Muscle of arm (tissue), 12 donors: ENCODE measurements around the gene NDUFS6. TPM values are rescaled to one million over a fixed set of nuclear protein-coding genes. Genes with fewer than 3 reads are reported as not detected.
"Not testable (repeated sequence)": the region's sequence is repeated elsewhere in the genome, so short reads cannot be mapped to it uniquely, and the experiment has no call there.

Source experiments
- DNase-seq: peaks from one replicate; pipeline ENCODE4 v3.0.0-alpha.2; 2013
- polyA plus RNA-seq, 12 donors: library from polyadenylated mRNA; unstranded; fragments of 120-200 nt; gene quantifications; one replicate each; pipeline ENCODE4 v1.2.1, GENCODE V29; 2013; ENCODE audit not compliant: insufficient read length in 12 of 12

Gene NDUFS6
- polyA plus RNA-seq, 12 donors, result 49.2 to 73.4 (median 57.9) TPM; not detected in 1

DNA sequence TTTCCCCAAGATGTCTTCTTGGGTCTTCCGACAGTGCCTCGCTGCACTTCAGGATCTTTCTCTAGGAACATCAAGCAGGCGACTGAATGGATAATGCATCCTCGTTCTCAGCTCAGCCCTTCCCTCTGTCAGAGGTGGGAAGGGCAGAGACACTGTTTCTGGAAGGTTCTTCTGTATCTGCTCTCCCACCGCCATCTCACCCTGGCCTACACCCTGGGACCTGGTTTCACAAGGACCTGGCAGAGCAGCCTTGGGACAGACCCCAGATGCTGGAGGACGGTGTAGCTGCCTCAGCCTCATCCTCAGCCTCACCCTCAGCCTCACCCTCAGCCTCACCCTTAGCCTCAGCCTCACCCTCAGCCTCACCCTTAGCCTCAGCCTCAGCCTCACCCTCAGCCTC, 20.1 kb upstream of the NDUFS6 start:
- no peak for DNase-seq

DNA sequence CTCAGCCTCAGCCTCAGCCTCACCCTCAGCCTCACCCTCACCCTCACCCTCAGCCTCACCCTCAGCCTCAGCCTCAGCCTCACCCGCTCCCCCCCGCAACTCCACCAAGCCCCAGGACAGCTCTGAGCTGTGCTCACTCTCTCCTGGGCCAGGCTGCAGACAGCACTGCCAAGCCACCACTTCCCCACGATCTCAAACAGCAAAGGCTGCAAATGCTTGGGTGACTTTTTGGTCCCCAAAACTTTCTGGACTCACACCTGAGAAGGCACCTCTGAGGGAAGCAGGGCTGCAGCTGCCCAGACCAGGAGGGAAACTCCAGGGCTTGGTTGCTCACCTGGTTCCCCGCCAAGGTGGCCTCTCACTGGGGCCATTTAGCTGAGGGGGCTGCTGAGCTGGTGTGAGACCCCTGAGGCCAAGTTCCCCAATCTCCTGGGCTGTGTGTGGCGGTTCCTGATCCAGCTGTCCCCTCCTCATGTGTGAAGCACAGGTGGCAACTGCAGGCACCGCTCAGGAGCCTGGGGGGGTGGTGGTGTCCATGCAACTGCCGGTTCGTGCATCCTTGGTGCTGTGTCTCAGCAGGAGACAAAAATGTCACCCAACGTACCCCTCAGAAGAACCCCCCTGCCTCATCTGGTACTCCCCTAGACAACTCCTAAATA, 19.4 kb upstream of the NDUFS6 start:
- no peak for DNase-seq

DNA sequence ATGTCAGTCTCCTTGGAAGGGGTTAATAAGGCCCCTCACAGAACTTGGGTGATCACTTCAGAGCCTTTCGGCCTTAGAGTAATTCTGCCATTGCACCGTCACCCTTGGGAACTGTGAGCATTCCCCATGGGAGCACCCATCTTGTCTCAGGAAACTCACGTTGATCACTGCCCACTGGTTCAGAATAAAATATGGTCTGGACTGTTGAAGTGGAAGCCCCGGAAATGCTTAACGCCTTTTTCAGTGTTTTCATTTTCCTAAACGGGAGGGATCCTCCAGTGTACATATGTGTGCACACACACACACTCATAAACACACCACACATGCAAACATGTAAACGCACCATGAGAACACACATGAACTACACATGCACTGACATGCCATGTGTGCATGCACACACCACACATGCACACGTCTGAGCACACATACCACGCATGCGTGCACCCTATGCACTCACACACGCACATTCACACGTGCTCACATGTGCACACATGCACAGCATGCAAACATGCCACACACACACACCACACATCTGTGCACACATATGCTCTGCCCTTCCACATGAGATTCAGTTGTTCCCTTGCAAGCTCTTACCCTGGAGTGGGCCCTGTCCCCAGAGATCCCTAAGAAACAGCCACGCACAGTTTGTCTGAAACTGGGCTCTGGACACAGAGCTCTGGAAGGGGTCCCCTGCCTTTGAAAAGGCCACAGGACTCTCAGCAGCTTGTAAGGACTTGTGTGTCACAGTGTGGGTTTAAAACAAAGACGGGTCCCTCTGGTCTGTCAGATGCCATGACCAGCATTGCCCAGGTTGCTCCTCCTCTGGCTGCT, 18.6 kb upstream of the NDUFS6 start:
- DNase-seq, result no peak

GRCh38 chr5:1783216-1783554, 18.0 kb upstream of the NDUFS6 start:
- DNase-seq, result no peak

DNA sequence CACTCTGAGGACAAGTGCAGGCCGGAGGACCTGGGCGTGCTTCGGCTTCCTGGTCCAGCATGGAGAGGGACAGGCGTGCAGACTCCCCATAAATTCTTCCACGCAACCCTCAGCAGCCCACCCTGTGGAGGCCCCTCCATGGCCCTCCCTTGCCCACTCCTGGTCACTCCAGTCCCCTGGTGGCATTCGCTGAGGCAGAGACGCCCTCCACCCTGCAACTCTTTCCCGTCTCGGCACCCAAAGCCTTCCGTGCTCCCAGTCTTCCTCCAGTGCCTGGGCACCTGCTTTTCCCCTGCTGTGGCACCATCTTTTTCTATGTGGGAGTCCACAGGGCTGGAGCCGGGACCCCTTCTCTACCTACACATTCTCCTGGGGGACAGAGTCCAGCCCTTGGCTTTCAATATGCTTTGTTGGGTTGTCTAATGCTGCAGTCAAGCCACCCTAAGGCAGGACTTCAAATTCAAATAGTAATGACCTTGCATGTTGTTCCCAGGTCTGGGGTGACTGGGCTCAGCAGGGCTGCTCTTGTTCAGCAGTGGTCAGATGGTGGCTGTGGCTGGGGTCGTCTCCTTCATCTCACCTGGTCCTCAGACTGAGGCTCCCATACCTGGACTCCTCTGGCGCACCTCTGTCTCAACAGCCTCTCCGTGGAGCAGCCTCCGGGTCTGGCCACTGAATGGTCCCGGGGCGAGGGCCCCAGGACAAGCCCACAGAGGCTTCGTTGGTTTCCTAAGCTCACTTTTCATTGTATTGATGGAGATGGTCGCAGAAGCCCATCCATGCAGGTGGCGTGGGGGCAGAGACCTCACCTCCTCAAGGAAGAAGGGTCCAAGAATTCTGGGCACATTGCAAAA, 16.8 kb upstream of the NDUFS6 start:
- no peak for DNase-seq

DNA sequence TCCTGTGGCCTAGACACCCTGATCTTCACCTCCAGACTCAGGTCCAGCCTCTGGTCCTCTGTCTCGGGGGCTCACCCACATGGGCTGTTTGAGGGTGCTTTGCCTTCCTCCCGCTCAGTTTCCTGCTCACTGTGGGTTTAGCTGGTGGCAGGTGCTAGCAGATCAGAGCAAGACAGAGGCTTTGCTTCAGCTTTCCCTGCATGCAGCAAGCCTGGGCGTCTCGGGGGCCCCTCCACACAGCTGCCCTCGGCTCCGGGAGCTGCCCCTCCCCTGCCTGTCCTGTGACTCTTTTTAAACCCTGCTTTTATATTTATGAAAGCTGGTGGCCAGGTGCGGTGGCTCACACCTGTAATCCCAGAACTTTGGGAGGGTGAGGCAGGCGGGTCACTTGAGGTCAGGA, 16.1 kb upstream of the NDUFS6 start:
- DNase-seq, result no peak

- DNase-seq, result no peak
Observed at GRCh38 chr5:1785984-1786383, 15.2 kb upstream of the NDUFS6 start.

DNA sequence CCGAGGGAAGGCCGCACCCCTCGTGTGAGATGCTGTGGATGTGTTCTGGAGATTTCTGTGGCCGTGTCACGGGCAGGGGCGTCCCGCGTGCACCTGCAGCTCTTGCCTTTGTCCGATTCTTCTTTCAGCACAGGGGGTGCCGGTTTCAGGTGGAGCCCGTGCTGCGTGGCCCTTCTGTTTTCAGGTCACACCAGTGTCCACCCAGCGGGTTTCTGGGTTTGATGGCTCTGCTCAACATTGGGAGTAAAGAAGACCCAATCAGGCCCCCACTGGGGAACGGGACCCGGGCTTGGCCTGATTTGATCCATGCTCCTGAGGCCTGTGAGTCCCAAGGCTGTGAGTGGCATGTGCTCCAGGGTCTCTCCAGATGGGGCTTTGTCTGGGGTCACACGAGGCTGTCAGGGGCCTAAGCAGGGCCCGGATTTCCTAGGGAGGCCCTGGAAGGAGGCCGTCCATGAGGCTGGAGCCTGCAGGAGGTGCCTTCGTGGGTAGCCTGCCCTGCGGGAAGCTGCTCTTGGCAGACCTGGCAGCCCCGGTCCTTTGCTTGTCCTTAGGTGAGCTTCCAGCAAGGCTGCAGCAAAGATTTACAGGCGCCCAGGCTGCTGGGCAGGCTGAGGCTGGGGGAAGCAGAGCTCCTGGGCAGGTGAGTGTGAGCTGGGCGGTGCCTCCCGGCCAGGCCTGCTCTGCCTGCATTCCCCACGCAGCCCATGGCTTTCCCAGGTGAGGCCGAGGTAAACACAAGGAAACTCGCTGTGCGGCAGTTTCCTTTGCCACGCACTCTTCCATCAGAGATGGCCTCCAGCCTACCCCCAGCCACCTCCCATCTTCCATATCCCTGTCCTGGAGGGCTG, 14.4 kb upstream of the NDUFS6 start:
- DNase-seq, result no peak

- DNase-seq, result no peak
Observed at GRCh38 chr5:1787472-1788047, 13.6 kb upstream of the NDUFS6 start.

- DNase-seq, result no peak
Observed at GRCh38 chr5:1788200-1788599, 13.0 kb upstream of the NDUFS6 start.

DNA sequence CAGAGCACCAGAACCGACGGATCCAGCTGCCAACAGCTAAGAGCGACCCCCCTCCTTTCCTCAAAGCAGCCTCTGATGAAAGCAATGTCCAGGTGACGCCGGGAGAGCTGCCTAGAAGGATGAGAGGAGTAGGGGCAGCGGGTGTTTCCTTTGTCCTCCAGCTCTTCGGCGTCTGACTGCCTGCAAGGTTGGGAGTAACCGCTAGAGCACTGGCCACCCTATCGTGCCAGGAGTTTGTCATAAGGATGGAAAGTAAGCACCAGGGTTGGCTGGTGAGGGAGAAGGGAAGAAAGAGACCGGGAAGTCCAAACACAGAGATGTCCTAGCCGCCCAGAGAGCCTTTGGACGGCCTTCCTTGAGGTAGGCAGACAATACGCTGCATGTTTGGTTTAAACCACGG, 12.4 kb upstream of the NDUFS6 start:
- no peak for DNase-seq

- not testable (repeated sequence) for DNase-seq
Observed at GRCh38 chr5:1789438-1789833, 11.8 kb upstream of the NDUFS6 start.

- DNase-seq, result peak; percentile 10
Observed at GRCh38 chr5:1789834-1790471, 11.3 kb upstream of the NDUFS6 start.

- DNase-seq, result no peak
Observed at GRCh38 chr5:1791176-1791575, 10.0 kb upstream of the NDUFS6 start.

GRCh38 chr5:1792842-1793266, 8.4 kb upstream of the NDUFS6 start:
- DNase-seq, result no peak

DNA sequence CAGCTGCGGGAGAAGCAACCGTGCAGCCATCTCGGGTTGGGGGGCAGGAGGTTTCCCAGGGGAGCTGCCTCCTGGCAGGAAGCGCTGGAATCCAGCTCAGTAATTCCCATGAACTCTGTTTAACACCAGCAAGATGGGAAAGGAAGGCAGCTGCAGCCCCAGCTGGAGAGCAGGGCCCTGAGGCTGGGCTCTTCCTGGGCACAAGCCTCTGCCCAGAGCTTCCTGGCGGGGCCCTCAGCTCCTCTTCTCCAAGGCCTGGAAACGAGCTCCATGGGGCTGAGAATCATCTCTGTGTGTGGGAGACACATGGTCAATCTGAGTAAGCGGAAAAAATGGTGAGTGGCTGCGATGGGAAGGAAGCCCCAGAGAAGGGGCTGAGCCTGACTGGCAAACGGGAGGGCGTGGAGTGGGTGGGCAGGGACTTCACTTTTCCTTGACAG, 7.9 kb upstream of the NDUFS6 start:
- DNase-seq, result peak; percentile 25

- DNase-seq, result no peak
Observed at GRCh38 chr5:1793966-1794900, 7.0 kb upstream of the NDUFS6 start.

GRCh38 chr5:1794901-1795290, 6.3 kb upstream of the NDUFS6 start:
- DNase-seq, result no peak

DNA sequence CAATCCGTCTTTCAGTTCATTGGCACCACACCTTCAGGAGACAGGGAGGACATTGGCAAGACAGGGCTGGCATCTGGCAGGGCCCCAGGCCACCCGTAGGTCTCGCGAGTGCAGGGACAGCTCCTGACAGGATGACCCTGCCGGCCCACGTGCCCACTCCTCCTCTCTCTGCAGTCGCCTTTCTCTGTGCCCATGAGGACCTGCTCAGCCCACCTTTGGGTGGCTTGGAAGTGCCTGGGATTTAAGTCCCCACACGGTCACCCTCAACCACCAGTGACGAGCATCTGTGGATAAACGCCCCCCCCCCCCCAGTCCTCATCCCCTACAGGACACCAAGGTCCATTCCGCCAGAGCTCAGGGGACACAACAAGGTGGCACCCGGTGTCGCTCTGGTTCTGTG, 5.7 kb upstream of the NDUFS6 start:
- no peak for DNase-seq

GRCh38 chr5:1795931-1796330, 5.3 kb upstream of the NDUFS6 start:
- DNase-seq, result no peak
